ENCODE measurements around the gene C5orf63. TPM values are rescaled to one million over a fixed set of nuclear protein-coding genes. Genes with fewer than 3 reads are reported as not detected.

The C5orf63 gene
- total and polyA plus RNA-seq, 2 donors (not counting 1 experiment from before 2014, with no cell fraction given): 10.3 to 20.0 TPM

DNA sequence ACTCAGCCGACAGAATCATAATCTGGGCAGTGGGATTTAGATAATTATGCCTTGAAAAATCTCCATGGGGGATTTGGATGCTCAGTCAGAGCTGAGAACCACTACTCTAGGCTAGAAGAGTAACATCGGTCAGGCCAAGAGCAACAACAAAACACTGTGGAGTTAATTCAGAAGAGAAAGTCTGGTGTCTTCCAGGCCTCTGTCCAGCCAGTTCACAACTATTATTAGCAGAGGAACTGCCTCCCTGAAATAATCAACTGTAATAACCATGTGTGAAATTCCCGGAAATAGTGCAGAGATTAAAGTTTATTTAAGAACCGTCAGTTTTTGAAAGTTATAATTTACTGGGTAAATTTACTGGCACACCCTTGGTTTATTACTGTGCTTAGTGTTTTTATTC is 34.8 kb downstream of the C5orf63 start:
- Histone ChIP-seq H3K36me3 (replicated peaks in 1 of 2; ENCODE audit: control extremely low read depth in 1 of 2, control insufficient read depth in 1 of 2, extremely low read depth in 1 of 2, insufficient read depth in 2 of 2, low read length in 1 of 2) (no peaks in the 10 kb centered on the region), H3K27me3 (replicated peaks in 1 of 4; ENCODE audit: control extremely low read depth in 1 of 4, control insufficient read depth in 3 of 4, insufficient read depth in 4 of 4, low read length in 3 of 4) (no peaks in the 10 kb centered on the region), H3K4me3 (ENCODE audit: control extremely low read depth in 1 of 5, extremely low read depth in 1 of 5, insufficient read depth in 1 of 5, low read depth in 2 of 5, low read length in 4 of 5) (no peak overlapping the region), H2AFZ (ENCODE audit: insufficient read depth, low read depth, low read length, poor library complexity, severe bottlenecking) (no peak overlapping the region), H3K9me3 (ENCODE audit: control extremely low read depth in 1 of 3, control insufficient read depth in 2 of 3, insufficient read depth in 1 of 3, low read length in 2 of 3) (no peaks in the 10 kb centered on the region), H3K9ac (ENCODE audit: low read length) (no peak overlapping the region), H3K79me2 (ENCODE audit: control insufficient read depth, insufficient read depth, low read length) (no peaks in the 10 kb centered on the region), H3K4me2 (replicated peaks; ENCODE audit: low read depth, low read length, poor library complexity, severe bottlenecking) (no peak overlapping the region), H4K20me1 (ENCODE audit: control insufficient read depth, insufficient read depth, low read length, poor library complexity, severe bottlenecking) (no peaks in the 10 kb centered on the region), H3K4me1 (ENCODE audit: control insufficient read depth in 2 of 2, insufficient read depth in 2 of 2, low read length in 2 of 2) (no peaks in the 10 kb centered on the region), H3K27ac (ENCODE audit: low read length in 2 of 2) (no peak overlapping the region)
- intact Hi-C loops (cut with micrococcal nuclease): no loop called here
- H3K4me1 Mint-ChIP-seq: peaks cover 6% of the 10 kb centered on the region
- no peak overlapping the region for H3K4me3 Mint-ChIP-seq
- POLR2A ChIA-PET: no interaction called here
- ATAC-seq (ENCODE audit: low read depth): no peak
- no CpG with 5 or more reads among the region's 4 CpGs for WGBS (ENCODE audit: insufficient coverage)
- CTCF ChIA-PET: no interaction called here
- no peak for TF ChIP-seq EZH2 (IDR thresholded peaks at IDR 0.05; ENCODE audit: borderline replicate concordance, insufficient read depth, low read depth, low read length, poor library complexity, severe bottlenecking)
- no peak for TF ChIP-seq CTCF (IDR thresholded peaks at IDR 0.05)
- no peak for DNase-seq
- H3K9me3 Mint-ChIP-seq (ENCODE audit: insufficient read depth): no peaks in the 10 kb centered on the region
- no peak overlapping the region for H3K27ac Mint-ChIP-seq
- no peaks in the 10 kb centered on the region for H3K27me3 Mint-ChIP-seq

DNA sequence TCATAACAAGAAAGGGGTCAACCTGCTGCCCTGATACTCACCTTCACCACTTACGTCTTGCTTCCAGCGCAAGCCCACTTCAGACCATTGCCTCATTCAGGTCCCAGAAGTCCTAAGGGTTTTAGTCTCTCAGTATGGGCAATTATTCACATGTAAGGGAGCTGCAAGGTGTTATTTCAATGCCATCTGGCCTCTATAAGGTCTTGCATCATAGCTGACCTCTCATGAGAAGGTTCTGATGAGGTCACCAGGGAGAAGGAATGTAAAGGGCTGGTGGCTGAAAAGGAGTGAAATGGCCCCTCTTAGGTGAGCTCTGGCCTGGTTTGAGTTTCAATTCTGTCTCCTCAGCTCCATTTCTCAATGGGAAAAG is 41.5 kb downstream of the C5orf63 start:
- H3K9me3 ChIP-seq (ENCODE audit: control extremely low read depth in 1 of 3, control insufficient read depth in 2 of 3, insufficient read depth in 1 of 3, low read length in 2 of 3): no peaks in the 10 kb centered on the region
- peaks cover 9% of the 10 kb centered on the region for H4K20me1 ChIP-seq (ENCODE audit: control insufficient read depth, insufficient read depth, low read length, poor library complexity, severe bottlenecking)
- peak overlapping the region; percentile 95 for H3K4me2 ChIP-seq (replicated peaks; ENCODE audit: low read depth, low read length, poor library complexity, severe bottlenecking)
- no peaks in the 10 kb centered on the region for H3K36me3 ChIP-seq (replicated peaks in 1 of 2; ENCODE audit: control extremely low read depth in 1 of 2, control insufficient read depth in 1 of 2, extremely low read depth in 1 of 2, insufficient read depth in 2 of 2, low read length in 1 of 2)
- H2AFZ ChIP-seq (ENCODE audit: insufficient read depth, low read depth, low read length, poor library complexity, severe bottlenecking): no peak overlapping the region
- POLR2A ChIA-PET: interaction anchor here (0.8 to 2.4 kb wide), 6 partner anchors 20 to 254 kb away, joined by 3 to 9 read pairs (median 5); partner anchors contain the start of genes C5orf63 and LMNB1
- H3K27ac ChIP-seq (ENCODE audit: low read length in 2 of 2): no peak overlapping the region
- H3K4me3 Mint-ChIP-seq: peak overlapping the region; percentile 97
- peak overlapping the region; percentile 96 for H3K27ac Mint-ChIP-seq
- H3K4me1 ChIP-seq (ENCODE audit: control insufficient read depth in 2 of 2, insufficient read depth in 2 of 2, low read length in 2 of 2): peaks cover 25 to 28% of the 10 kb centered on the region in 2 donors
- H3K4me3 ChIP-seq (ENCODE audit: control extremely low read depth in 1 of 5, extremely low read depth in 1 of 5, insufficient read depth in 1 of 5, low read depth in 2 of 5, low read length in 4 of 5): no peak overlapping the region
- H3K4me1 Mint-ChIP-seq: peaks cover 35% of the 10 kb centered on the region
- peak overlapping the region; percentile 93 for H3K9ac ChIP-seq (ENCODE audit: low read length)
- peaks cover 47% of the 10 kb centered on the region for H3K79me2 ChIP-seq (ENCODE audit: control insufficient read depth, insufficient read depth, low read length)
- no peak for TF ChIP-seq EZH2 (IDR thresholded peaks at IDR 0.05; ENCODE audit: borderline replicate concordance, insufficient read depth, low read depth, low read length, poor library complexity, severe bottlenecking)
- no peak for TF ChIP-seq CTCF (IDR thresholded peaks at IDR 0.05)
- DNase-seq: no peak
- no peaks in the 10 kb centered on the region for H3K27me3 ChIP-seq (replicated peaks in 1 of 4; ENCODE audit: control extremely low read depth in 1 of 4, control insufficient read depth in 3 of 4, insufficient read depth in 4 of 4, low read length in 3 of 4)
- H3K9me3 Mint-ChIP-seq (ENCODE audit: insufficient read depth): no peaks in the 10 kb centered on the region
- intact Hi-C loops (cut with micrococcal nuclease): loop anchor here (2.0 kb wide), 2 partner anchors 163 to 187 kb away; no protein-coding TSS in a partner anchor
- H3K27me3 Mint-ChIP-seq: no peaks in the 10 kb centered on the region
- ATAC-seq (ENCODE audit: low read depth): no peak
- WGBS (ENCODE audit: insufficient coverage): no CpG with 5 or more reads among the region's 2 CpGs
- CTCF ChIA-PET: interaction anchor here (0.7 to 1.9 kb wide), 4 partner anchors 10 to 104 kb away, joined by 3 to 10 read pairs (median 4); partner anchors contain the start of gene C5orf63
